Stimulated activated CD8-positive, alpha-beta memory T cell treated with anti-CD3 and anti-CD28 coated beads, Interleukin-2, amount 100 ng/mL, for 1 hour (primary cell): Measurements from ENCODE around the gene ANKS1B.
"Not testable (repeated sequence)": the region's sequence is repeated elsewhere in the genome, so short reads cannot be mapped to it uniquely, and the experiment has no call there.

Experiments
- DNase-seq, 2 donors: peaks; one replicate each; pipeline ENCODE4 v3.0.0-alpha.2; 2020; ENCODE audit warnings: low read depth in 2 of 2

ANKS1B gene

DNA sequence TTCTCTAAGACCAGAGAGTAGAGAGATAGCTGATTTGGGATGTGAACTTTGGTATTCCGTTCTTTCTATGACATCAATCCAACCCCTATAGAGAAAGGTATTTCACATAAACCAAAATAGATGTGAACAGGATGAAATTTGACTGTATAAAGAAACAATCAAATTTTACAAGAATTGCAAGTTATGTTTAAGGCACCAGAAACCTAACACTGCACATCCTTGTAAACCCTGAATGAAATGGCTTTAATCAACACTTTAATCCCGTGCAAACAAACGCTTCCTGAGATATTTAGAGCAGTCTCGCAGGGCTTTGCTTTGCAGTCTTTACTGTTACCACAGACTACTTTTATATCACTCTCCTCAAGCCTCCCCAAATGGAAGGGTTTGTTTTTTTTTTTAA is 1214.5 kb downstream of the ANKS1B start:
- no peak for DNase-seq

DNA sequence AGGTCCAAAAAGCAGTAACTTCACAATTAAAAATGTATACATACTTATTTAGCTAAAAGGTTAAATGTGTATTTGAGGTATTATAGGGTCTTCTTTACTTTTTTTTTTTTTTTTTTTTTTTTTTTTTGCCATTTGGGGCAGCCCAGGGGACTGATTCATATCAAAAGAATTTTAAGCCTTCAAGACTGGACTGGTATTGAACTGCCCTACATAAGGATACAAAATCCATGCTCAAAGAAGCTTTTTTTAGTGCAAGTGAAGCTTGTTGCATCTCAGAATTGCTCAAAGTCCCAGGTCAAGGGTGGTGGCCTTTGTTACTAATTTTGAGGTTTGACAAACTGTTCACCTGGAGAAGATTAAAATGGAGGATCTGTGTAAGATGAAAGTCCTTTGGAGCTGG is 1215.7 kb downstream of the ANKS1B start:
- DNase-seq: no peak

DNA sequence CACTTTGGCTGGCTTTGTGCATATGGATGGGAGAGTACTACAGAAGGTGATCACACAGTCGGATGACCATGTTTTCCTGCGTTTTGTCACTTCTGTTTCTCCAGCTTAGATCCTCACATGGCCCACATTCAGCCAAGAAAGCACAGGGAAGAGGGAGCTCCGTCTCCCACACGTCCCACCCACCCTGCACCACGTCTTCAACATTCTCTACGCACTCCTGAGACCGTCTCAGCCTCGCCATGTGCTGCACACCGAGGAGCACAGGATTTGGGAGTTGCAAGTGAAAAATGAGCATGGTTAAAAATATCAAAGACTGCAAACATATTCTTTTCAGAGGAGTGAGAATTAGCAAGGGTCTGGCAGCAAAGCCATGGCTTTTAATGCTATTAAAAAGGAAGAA is 1217.5 kb downstream of the ANKS1B start:
- DNase-seq: no peak

DNA sequence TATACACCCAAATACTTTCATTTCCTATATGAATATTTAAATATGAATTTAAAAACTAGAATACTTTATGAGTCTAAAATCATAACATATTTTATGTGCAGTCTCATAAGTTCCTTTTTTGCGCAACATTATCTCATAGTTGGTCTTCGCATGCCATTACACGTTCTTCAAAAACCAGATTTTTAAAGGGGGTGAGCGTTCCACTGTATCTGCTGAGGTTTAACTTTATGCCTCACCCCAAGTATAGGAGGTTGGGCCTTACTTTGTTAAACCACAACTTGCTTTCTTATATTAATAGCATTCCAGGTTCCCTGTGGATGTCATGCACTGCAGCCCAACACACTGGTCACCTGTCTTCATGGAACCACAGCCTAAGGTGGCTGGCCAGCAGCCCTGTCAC is 1221.1 kb downstream of the ANKS1B start:
- DNase-seq: no peak

DNA sequence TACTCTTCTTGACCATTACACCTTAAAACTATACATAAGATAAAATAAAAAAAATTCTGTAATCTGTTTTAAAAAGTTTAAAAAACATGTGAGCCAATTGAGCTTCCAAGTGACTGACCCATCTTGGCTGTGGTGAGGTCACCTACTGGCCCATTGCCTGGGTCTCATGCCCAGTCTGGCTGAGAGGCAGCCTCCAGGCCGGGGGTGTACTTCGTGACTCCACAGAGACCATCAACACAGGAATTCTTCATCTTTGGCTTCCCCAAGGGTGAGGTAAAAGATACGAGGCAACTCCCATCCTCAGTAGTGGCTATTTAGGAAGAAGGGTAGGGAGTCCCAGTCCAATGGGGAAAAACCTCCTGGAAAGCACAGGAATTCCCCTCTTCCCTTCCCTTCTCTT is 1226.4 kb downstream of the ANKS1B start:
- DNase-seq: no peak

DNA sequence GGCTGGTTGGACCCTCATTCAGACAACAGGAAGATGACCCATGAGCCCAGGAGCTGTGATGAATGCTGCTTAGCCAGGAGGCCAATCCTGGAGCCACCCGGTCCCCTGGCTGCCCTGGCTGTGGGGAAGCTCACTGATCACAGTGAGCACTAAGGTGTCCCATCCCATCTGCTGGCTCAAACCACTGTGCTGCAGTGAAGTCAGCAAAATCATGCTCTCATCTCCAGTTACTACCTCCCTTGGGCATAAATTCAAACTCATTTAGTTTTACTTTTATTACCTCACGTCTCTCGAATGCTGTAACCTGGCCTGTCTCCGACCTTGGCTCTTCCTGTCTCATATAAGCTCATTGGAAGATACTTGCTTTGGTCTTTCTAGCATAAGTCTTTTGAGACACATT is 1227.3 kb downstream of the ANKS1B start:
- no peak for DNase-seq

DNA sequence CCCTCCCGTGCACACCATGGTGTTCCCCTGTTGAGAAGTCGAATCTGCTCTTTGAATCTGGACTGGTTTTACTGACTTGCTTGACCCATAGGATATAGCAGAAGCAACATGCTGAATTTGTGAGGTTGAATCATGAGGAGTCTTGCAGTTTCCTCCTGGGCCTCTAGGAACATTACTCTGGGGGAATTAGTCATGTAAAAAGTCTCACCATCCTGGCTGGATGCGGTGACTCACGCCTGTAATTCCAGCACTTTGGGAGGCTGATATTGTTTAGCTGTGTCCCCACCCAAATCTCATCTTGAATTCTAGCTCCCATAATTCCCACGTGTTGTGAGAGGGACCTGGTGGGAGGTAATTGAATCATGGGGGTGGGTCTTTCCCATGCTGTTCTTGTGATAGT is 1228.9 kb downstream of the ANKS1B start:
- DNase-seq: not testable (repeated sequence)

DNA sequence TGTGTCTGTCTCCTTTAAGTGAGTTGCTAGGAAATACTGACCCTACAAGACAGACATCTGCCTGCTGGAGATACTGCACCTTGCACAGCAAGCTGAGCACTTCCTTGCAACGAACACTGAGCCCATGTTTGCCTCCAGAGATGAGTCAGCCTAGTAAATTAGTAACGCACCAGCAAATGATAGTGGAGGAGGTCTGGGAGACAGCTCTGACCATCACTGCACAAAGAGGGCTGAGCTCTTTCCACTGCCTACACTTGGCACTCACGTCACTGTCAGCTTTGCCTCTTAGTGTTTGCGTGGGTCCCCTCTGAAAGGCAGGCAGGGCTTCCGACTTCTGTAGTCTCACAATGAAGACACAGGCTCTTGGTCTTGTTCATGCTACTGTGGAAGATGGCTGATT is 1230.6 kb downstream of the ANKS1B start:
- DNase-seq: no peak

DNA sequence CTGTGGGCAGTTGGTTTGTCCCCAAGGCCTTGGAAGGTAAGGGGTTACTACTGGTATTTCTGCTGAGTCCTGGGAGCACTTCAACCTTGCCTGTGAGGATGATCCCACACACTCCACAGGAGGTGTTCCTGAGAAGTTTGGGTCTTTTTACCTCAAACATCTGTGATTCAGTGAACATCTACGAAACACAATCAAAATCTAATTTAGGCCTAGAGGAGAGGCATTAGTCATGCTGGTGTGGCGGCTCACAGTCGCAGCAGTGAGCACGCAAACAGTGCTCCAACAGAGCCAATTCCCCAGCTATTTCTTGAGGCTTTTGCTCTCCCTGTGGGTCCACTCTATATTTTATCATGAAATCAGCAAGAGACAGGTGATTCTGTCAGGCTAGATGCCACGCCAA is 1232.0 kb downstream of the ANKS1B start:
- DNase-seq: no peak

DNA sequence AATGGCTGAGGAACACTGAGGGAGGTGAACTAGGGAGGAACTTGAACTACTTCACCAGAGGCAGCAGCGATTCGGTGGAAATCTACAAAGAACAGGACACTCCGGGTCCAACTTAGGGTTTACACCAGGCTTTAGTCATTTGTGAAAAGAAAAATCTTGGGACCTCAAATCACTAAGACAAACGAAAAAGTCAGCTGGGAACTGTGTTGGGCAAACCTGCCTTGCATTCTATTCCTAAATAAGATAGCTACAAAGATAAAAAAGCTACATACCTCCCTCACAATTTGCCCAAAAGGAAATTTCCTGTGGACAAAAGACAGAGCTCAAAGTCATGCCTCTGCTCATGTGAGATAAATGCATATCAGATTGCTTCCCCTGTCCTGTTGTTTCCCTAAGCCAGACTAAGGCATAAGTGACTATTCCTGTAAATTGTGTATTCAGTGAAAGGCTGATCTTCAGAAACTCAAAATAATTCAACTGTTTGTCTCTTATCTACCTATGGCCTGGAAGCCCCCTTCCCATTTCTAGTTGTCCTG is 1233.1 kb downstream of the ANKS1B start:
- no peak for DNase-seq

DNA sequence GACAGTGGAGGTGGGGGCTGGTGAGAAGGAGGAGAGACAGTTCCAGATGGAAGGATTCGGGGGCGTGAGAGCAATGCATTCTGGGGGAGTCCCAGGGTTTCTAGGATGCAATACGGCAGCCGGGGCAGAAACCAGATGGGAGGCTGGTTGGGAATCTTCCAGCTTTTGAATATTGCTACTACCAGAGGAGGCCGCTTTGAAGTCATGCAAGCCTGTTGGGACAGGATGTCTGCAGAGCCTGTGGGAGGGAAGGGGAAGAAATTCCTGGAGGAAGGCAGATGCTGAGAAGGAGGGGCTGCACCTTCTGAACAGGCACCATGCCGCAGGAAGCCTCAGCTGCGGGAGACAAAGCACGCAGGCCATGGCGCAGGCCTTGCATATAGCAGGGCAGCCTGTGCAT is 1234.2 kb downstream of the ANKS1B start:
- no peak for DNase-seq

DNA sequence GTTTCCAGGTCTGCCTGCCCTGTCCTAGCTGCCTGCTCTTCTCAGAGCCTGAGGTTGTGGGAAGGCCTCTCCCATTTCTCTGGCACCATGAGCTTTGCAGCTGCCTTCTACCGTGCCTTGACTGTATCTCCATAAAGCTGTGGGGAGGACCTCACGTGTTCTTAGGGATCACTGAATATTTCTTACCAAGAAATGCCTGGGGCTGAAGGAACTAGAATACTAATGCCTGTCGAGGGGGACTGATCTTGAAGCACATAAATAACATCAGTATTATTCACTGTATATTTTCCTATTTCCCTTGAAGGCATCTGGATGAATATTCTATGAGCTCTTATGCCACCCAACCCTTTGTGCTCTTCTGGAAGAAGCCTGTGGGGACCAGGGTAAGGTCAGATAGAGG is 1236.3 kb downstream of the ANKS1B start:
- no peak for DNase-seq

DNA sequence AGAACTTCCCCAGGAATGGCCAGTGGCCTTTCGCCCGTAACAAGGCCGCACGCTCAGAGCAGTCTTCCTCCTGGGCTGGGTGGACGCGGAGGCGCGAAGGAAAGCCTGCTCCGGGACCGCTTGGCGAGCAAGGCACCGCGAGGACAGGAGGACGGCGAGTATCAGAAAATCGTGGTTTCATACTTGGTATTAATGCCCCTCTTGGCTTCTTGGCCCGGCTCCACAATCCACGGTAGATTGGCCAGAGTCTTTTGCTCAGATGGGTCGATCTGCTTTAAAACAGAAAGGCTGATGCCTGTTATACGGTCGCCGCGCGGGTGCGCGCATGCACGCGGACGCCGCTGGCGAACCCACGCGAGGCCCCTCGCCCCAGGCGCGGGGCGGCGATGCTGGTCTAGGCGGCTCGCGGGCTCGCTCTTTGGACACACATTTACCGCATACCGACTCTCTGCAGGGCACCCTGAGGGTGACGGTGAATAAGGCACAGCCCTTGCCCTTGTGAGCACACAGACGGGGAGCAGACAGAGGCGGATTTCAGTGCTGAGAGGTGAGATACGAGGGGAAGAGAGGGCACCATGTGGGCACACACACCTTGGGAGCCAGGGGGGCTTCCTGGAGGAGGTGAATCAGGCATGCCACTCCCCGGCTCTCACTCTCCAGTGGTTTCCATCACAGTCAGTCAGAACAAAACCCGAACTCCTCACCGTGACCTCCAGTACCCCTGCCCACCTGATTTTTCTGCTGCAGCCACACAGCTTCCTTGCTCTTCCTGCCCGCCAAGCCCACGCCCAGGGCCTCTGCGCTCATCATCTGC is 1239.0 kb downstream of the ANKS1B start:
- DNase-seq: no peak

DNA sequence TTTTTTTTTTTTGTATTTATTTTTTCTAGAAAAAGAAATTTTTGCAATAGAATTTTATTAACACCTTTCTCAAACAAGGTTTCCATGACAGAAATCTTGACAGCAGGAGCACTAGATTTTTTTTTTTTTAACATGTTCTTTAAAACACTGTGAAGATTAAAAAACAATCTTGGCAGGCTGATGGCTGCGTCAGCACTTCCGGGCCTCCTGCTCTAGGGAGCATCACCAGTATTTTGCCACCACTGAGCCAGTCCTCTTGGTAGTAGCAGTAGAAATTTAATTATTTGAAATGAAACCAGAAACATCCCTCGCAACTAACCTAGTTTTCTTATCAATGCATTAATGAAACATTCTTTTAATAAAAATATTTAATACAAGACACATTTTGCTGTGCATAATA is 1240.1 kb downstream of the ANKS1B start:
- no peak for DNase-seq

DNA sequence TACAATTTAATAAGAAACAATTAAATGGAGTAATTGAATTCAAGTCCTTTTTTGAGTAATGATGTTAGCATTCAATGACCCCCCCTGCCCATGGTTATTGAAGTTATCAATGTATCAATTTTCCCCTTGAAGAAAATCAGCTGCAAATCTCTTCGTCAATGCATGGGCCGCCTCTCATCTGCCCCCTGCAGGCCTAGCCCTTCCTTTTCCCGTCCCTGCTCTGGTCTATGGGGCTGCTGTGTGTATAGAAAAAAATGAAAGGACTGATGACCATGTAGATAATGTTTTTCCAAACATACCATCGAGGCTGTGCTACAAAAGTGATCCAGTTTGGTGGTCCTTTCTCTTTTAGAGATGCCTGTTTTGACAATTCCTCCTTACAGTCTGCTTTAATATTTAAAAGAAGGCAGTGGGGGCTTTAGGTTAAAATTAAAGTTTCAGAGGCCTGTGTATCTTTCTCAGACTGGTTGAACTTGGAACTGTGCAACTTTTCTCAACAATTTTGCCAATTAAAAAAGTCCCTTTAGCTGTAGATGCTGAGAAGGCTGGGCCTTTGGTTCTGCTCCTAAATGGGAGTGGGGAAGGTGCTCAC is 1241.3 kb downstream of the ANKS1B start:
- DNase-seq: no peak

DNA sequence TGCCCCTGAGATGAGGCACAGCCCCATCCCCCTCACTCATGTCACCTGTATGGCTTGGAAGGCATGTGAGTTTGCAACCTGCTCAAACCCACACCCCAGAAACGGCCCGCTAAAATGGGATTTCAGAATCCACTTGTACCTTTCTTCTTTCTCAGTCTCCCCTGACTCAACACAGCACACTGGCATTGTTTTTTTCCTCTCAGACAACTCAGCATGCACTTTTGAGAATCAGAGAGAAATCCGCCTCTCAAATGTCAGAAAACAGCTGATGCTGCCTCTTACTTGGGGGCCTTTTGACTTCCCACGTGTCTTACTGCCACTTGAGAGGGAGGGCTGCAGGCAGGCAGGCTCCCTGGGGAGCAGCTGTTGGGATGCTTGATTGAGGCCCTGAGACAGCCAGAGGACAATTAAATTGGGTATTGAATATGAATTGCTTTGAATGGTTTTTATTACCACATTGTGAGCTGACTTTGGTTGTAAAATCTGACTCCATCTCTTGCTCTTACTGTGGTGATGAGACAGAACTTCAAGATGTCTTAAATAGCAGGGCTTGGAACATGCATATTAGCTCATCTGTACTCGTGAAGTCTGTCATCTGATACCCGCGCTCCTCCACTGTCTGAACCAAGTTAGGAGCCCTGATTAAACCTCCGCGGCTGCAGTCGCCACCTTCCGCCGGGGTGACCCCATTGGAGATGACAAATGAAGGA is 1243.0 kb downstream of the ANKS1B start:
- DNase-seq: no peak

DNA sequence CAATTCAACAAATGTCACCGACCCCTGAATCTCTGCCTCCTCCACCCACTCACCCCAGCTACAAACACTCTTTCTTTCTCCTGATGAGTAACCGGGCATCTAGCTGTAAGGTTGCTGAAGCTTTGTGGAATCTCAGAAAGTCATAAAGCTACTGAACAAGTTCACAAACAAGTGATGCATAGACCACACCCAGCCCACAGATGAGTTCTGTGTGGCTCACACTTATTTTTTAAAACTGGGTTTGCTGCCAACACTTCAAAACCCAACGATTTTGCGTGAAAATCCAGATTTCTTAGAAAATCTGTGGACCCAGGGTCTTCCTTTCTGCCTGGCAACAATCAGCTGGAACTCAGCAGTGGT is 1243.6 kb downstream of the ANKS1B start:
- DNase-seq: no peak

DNA sequence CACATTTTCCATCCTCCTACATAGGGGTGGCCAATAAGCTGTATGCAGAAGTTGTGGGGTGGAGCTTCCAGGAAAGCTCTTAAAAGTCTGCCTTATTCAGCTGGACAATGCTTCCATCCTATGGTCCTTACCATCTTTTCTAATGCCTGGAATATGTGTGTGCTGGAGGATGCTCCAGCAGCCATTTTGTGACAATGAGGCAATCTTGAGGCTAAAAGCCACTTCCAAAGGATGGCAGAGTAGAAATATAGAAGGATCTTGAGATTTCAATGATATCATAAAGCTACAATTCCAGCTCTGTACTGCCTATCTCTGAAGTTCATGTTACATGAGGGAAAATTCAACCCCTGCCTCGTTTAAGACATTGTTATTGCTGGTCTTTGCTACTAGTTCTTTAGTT is 1244.0 kb downstream of the ANKS1B start:
- DNase-seq: no peak

DNA sequence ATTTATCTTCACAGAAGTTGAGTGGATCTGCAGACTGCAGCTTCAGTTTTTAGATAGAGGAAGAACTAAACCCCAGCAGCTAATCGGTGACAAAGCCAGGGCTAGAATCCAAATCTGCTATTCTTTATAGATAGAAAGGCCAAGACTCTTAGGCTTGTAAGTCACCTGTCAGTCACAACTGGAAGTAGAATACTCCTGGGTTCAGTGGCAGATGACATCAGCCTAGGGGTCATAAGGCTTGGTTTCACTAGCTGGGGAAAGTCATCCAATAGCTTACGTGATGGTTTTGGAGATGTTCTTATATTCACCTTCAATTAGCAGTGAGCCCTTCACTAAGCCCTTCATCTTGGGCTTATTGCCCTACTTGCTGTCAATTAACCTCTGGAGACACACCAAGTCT is 1246.2 kb downstream of the ANKS1B start:
- no peak for DNase-seq

DNA sequence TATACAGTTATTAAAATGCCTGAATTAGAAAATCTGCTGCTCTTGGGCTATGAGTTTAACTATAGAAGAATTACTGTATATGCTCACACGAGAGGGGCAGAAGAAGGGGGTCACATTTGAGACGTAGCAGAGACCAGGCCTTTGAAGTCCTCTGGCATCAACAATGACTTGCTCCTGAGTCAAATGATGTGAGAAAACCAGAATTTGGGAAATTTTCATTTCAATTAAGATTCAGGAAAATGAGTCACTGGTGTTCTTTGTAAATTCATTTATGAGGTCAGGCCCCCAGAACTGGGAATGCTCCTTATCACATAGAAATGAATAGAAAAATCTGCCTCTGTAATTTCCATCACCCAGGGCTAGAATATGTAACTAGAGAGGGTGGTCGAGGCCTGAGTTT is 1246.7 kb downstream of the ANKS1B start:
- no peak for DNase-seq

DNA sequence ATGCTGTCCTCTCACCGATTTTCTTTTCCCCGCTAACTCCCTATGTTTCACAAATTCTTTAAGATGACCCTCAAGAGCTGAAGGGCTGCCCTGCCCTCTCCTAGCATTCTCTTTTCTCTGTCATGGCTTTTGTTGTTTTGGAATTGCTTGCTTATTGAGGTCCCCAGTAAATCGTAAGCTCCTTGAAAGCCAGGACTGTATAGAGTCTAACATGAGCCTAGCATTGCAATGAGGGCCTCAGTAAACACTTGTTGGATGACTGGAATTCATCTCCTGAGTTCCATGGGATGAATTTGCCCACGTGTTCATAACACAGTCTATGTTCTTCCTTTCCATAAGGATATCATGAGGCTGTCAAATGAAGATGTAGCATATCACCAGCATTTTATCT is 1247.4 kb downstream of the ANKS1B start:
- DNase-seq: no peak

DNA sequence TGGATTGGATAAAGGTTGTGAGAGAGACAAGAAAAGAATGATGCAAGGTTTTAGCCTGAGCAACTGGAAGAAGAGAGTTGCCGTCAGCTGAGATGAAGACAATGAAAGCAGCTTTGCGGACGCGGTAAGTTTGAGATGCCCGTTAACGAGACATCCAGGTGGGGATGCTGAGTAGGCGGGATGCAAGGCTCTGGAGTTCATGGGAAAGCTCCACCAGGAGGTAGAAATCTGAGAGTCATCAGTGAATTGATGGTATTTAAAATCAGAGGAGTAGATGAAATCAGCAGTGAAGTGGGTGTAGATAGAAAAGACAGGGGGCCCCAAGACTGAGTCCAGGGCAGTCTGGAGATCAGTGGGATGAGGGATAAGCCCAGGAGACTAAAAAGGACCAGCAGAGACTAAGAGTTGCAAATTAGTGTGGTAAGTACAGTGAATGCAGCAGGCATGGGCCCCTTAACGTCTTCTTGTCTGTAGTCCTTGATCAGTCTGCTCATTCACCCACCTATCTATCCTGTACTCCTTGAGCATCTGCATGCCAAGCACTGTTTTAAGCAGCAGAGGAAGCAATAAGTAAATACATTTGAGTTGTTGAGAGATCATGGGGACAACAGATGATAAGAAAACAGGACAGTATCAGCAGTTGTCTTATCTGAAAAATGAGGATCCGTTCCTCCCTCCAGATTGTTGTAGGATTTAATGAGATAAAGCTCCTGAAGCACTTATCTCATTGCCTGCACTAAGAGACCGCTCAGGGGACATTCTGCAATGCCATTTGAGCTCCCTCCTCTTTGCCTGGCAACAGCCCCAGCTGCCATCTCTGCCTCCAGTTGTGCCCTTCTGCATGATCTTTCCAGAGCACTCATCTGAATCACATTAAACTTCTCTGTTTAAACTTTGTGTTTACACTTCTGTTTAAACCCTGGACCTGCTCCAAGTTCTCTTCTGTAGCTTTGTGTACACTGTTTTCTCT is 1248.1 kb downstream of the ANKS1B start:
- no peak for DNase-seq
